Measurements from ENCODE around the gene MAP3K10.
"Not testable (repeated sequence)": the region's sequence is repeated elsewhere in the genome, so short reads cannot be mapped to it uniquely, and the experiment has no call there.

MAP3K10 gene

DNA sequence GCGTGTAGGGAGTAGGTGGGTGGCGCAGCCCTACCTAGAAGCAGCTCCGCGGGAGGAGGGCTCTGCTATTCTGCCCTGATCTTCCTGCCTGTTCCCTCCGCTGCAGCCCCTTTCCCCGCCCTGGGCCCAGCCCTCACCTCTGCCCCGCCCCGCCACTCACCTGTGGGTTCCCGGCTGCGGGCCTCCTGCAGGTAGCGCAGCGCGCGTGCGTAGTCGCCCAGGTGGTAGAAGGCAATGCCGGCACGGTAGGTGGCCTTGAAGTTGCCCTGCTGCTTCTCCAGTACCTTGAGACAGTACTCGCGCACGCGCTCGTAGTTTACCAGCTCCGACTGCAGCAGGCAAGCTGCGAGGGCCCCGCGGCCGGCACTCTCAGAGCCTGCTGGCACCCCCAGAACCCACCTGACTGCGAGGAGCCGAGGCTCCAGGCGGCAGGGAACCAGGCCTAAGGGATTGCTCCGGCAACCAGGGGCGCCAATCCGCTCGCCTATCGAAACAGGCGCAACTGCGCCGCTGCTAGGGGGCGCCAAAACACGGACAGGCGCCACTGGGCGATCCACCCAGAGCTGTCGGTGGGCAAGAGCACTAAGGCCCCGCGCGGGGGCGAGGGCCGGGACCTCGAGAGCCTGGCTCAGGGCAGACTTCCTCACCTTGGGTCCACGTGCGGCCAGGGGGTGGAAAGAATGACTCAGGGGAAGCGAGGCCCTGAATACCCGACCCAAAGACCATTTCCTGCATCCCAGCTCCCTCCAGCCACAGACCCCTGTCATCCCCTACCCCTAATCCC lies 26.0 kb downstream of the MAP3K10 start:
- DNase-seq (ENCODE audit: low read depth in 2 of 2), result no peak

DNA sequence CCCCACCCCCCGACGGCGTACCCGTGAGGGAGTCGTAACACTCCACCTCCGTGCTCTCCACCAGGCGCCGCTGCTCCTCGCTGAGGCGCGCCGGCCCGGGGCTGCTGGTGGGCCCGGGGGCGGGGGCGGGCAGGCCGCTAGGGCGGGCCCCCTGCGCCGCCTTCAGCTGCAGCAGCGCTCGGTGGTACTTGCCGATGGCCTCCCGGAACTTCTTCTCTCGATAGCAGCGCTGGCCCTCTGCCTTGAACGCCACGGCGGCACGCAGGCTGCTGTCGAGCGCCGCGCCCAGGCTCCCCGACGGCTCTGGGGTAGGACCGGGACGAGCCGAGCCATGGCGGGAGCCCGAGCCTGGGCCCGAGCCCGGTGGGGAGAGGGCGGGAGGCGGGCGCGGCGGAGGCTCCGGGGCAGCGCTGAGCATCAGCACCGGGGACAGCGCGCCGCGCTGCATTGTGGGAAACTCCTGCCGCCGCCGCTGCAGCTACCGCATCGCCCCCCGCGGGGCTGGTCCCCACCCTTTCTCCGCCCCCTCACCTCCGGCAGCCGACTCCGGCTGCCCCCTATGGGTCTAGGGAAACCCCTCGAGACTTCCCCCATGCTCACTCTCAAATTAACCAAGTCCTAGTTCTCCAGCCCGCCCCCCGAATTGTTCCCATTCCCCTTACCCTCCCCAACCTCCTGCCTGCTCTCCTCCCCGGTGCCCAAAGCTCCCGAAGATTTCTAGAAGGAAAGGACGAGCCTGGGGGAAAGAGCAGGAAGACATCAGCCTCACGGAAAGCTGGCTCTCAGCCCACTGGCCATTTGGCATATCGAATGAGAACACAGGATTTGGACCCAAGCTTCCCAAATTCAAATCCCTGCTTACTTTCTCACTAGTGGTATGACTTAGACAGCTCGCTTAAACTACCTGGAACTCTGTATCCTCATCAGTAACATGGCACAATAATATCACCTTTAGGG lies 27.0 kb downstream of the MAP3K10 start, which contains the start of gene TTC9B:
Gene TTC9B, minus strand, starts transcription at position 451 of the 957 bp plus-strand sequence. Its CDS starts 3 bp downstream, at position 448.
- DNase-seq (ENCODE audit: low read depth in 2 of 2), result peak; percentile 30 to 46

DNA sequence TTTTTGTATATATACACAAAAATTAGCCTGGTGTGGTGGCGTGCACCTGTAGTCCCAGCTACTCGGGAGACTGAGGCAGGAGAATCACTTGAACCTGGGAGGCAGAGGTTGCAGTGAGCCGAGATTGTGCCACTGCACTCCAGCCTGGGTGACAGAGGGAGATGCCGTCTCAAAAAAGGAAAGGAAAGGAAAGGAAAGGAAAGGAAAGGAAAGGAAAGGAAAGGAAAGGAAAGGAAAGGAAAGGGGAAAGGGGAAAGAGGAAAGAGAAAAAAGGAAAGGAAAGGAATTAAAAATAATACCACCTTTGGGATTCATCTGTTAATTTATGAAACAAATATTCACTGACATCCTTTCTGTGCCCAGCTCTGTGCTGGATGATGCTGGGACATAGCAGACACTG lies 27.8 kb downstream of the MAP3K10 start:
- DNase-seq (ENCODE audit: low read depth in 2 of 2), result not testable (repeated sequence)

- DNase-seq (ENCODE audit: low read depth in 2 of 2), result no peak
Measured at GRCh38 chr19:40219721-40220276, 28.6 kb downstream of the MAP3K10 start.

- DNase-seq (ENCODE audit: low read depth in 2 of 2), result no peak
Measured at GRCh38 chr19:40220674-40221073, 29.4 kb downstream of the MAP3K10 start.

DNA sequence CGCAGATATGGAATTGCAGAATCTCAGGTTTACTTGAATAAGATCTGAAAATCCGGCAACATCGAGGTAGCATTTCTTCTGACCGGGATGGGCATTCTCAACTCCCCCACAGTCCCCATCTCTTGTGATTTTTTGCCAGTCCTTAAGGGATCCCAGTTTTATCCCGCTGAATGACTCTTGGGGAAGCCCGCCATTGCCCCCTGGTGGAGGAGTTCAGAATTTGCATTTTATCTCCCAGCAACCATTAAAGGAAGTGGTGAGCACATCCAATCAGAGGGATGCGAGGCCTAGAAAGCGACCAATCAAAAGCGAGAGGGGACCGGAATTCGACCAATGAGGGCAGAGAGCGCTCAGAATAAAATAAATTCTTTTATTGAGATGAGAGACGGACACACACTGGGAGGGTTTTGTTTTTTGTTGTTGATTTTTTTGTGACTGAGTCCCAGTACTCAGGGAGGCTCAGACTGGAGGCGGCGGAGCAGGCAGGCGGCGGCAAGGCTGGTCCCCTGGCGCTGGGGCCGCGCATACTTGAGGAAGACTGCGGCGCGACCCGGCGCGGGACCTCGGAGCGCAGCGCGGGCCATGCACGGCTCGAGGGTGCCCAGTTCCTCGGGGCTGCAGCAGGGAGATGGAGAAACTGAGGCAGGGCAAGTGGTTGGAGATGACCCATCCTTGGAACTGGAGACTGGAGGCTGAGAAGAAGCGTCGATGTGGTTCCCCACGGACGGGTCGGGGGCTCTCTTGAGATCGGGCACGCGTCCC lies 30.8 kb downstream of the MAP3K10 start:
- peak; percentile 57 to 59 for DNase-seq (ENCODE audit: low read depth in 2 of 2)

- peak in 1 of 2 donors; percentile 26 for DNase-seq (ENCODE audit: low read depth in 2 of 2)
Measured at GRCh38 chr19:40223135-40223822, 32.1 kb downstream of the MAP3K10 start.

GRCh38 chr19:40224342-40225150 lies 33.3 kb downstream of the MAP3K10 start:
- DNase-seq (ENCODE audit: low read depth in 2 of 2), result no peak

- no peak for DNase-seq (ENCODE audit: low read depth in 2 of 2)
Measured at GRCh38 chr19:40225440-40226305, 34.4 kb downstream of the MAP3K10 start.

- no peak for DNase-seq (ENCODE audit: low read depth in 2 of 2)
Measured at GRCh38 chr19:40228346-40228745, 37.1 kb downstream of the MAP3K10 start.

- DNase-seq (ENCODE audit: low read depth in 2 of 2), result no peak
Measured at GRCh38 chr19:40228863-40229262, 37.6 kb downstream of the MAP3K10 start.

DNA sequence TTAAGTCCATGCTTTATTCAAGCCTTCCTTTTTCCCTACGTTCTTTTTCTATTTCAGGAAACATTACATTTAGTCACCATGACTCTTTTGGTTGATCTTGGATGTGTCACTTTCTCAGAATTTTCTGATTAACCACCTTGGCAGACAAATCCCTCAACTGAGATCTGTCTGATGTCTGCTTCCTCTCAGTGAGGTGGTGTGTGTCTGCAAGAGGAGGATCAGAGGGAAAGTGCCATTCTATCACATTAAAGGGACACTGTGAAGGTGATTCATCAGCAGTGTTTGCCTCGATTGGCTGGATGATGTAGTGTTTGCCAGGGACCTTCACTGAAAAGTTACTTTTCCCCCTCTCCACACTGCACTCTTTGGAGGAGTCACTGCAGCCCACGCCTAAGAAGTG lies 38.3 kb downstream of the MAP3K10 start:
- no peak for DNase-seq (ENCODE audit: low read depth in 2 of 2)

GRCh38 chr19:40229926-40230417 lies 38.7 kb downstream of the MAP3K10 start:
- DNase-seq (ENCODE audit: low read depth in 2 of 2), result no peak

GRCh38 chr19:40231057-40231456 lies 39.8 kb downstream of the MAP3K10 start:
- no peak for DNase-seq (ENCODE audit: low read depth in 2 of 2)

GRCh38 chr19:40231544-40232424 lies 40.6 kb downstream of the MAP3K10 start:
- DNase-seq (ENCODE audit: low read depth in 2 of 2), result no peak

DNA sequence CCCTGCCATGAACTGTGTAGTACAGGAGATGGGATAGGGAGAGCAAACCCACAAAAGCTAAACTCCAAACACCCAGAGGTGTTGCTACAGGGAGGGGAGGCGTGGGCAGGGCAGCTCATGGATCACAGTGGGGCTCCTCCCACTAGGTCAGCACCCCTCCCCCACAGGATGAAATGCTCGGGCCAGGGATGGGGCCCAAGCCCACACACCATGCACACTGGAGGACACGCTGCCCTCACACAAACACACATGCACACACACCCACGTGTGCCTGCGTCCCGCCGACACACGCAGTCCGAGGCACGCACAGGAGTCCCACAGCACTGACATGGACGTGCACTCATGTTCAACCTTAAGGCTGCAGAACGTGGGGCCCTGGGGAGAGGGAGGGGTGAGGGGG lies 41.3 kb downstream of the MAP3K10 start:
- DNase-seq (ENCODE audit: low read depth in 2 of 2), result no peak

DNA sequence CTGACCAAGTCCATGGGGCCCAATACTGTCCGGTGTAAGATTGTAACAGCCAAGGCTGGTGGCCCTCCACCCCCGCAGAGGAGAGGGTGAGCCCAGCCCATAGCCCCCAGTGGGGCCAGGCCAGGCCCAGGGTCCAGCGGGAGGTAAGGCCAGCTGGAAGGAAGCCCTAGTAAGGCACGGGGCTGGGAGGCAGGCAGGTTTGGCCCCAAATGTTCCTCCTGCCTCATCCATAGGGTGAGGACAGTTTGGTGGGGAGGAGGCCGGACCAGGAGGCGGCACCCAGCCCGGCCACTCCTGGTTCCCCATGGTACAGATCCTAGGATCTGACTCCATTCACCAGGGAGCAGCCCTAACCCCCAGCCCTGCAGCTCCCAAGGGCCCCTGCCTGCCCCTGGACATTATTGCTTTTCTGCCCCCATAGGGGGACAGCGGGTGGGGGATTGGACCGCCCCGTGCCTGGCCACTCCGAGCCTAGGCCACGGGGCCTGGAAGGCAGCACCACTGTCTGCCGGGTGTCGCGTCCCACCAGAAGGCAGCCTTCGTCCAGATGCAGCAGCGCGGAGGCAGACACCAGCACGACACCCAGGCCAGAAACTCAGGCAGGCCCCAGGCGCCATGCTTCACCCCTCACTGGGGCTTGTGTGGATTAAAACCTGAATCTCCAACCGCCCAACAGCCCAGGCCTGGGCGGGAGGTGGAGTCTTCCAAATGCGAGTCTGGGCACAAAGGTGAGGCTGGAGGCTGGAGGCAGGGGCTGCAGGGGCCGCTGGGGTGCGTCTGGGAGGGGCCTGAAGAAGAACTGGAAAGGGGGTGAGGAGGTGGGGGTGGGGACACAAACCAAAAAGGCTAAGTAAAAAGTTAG lies 42.0 kb downstream of the MAP3K10 start:
- no peak for DNase-seq (ENCODE audit: low read depth in 2 of 2)

All from stimulated activated CD4-positive, alpha-beta T cell treated with anti-CD3 and anti-CD28 coated beads, Interleukin-4, amount 100 ng/mL, for 48 hours (primary cell).